ENCODE measurements around the gene MAB21L1. TPM values are rescaled to one million over a fixed set of nuclear protein-coding genes. Genes with fewer than 3 reads are reported as not detected.
A peak's percentile ranks its signal among the peaks of the same experiment; 100 is the strongest.

The MAB21L1 gene
- total and polyA plus RNA-seq, 3 donors from 2014 or later, result 0.09 TPM; not detected in 2

DNA sequence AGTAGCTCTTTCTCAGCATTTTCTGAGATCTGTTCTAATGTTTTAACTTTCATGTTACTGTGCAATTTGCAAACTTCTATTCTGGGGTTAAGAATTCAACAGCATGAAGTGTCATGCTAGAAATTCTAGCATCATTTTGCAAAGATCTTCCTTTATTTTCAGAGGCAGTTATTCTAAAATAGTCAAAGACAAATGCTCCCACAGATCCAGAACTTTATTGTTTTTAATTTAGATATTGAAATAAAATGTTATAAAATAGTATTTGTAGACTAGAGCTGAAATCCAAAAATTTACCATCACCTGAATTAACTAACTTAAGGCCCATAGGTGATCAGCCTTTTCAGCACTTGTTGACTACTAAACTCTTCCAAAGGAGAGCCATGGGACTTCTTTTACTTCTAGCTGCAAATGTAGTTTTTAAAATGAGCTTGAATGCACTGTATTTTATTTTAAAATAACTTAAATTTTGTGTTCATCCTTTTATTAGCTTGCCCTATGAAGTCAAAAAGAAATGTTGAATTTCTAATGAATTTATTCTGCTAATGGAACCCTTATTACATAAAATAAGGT lies 3.2 kb downstream of the MAB21L1 start:
- Histone ChIP-seq H3K4me1 (no peaks in the 10 kb centered on the region), H3K4me3 (no peak overlapping the region), H3K27me3 (no peaks in the 10 kb centered on the region), H3K9me3 (no peaks in the 10 kb centered on the region), H3K27ac (no peak overlapping the region), H3K36me3 (ENCODE audit: low read depth, missing control alignments) (no peaks in the 10 kb centered on the region)
- intact Hi-C loops (cut with DNase I; ENCODE audit: low total_unique reads), result no loop called here
- TF ChIP-seq POLR2A (IDR thresholded peaks at IDR 0.05), result no peak
- TF ChIP-seq, protein P1, sequence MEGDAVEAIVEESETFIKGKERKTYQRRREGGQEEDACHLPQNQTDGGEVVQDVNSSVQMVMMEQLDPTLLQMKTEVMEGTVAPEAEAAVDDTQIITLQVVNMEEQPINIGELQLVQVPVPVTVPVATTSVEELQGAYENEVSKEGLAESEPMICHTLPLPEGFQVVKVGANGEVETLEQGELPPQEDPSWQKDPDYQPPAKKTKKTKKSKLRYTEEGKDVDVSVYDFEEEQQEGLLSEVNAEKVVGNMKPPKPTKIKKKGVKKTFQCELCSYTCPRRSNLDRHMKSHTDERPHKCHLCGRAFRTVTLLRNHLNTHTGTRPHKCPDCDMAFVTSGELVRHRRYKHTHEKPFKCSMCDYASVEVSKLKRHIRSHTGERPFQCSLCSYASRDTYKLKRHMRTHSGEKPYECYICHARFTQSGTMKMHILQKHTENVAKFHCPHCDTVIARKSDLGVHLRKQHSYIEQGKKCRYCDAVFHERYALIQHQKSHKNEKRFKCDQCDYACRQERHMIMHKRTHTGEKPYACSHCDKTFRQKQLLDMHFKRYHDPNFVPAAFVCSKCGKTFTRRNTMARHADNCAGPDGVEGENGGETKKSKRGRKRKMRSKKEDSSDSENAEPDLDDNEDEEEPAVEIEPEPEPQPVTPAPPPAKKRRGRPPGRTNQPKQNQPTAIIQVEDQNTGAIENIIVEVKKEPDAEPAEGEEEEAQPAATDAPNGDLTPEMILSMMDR (IDR thresholded peaks at IDR 0.05), result no peak
- DNase-seq, result no peak

GRCh38 chr13:35472323-35472881 lies 4.1 kb downstream of the MAB21L1 start:
- TF ChIP-seq POLR2A (IDR thresholded peaks at IDR 0.05), result no peak
- TF ChIP-seq, protein P1 (IDR thresholded peaks at IDR 0.05), result no peak
- Histone ChIP-seq H3K4me1 (no peaks in the 10 kb centered on the region), H3K27ac (no peak overlapping the region), H3K9me3 (no peaks in the 10 kb centered on the region), H3K27me3 (no peaks in the 10 kb centered on the region), H3K4me3 (no peak overlapping the region), H3K36me3 (ENCODE audit: low read depth, missing control alignments) (no peaks in the 10 kb centered on the region)
- intact Hi-C loops (cut with DNase I; ENCODE audit: low total_unique reads), result no loop called here
- DNase-seq, result no peak
- 65 to 69% methylated on average over 7 of the region's 7 CpGs for WGBS, 2 donors

DNA sequence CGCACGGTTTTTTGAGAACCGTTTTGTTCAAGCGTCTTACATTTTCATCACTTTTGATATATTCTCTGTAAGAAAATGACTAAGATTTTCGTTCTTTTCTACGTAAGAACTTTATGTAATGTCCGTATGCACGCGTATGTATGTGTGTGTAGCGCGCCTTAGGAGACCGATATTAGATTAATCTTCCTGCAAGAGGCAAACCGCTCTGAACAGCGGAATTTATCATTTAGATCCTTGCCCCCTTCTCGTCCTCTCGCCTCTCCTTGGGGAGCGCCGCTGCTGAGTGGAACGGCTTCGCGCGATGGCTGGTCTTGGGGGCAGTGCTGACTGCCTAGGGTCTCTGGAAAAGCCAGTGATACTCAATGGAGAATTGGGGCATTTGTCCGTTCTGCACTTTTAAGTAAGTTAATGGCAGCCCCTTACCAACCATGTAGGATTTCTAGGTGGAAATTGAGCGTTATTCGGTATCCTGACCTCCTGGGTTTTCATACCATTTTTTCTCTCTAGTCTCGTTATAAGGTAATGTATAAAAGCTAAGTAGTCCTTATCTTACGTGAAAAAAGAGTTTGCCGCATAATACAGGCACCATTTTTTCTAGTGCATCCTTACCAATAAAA lies 4.7 kb downstream of the MAB21L1 start:
- Histone ChIP-seq H3K27me3 (no peaks in the 10 kb centered on the region), H3K36me3 (ENCODE audit: low read depth, missing control alignments) (no peaks in the 10 kb centered on the region), H3K4me1 (no peaks in the 10 kb centered on the region), H3K27ac (no peak overlapping the region), H3K4me3 (no peak overlapping the region), H3K9me3 (no peaks in the 10 kb centered on the region)
- TF ChIP-seq POLR2A (IDR thresholded peaks at IDR 0.05), result no peak
- TF ChIP-seq, protein P1 (IDR thresholded peaks at IDR 0.05), result no peak
- WGBS, 2 donors, result 54 to 57% methylated on average over 28 of the region's 28 CpGs
- no peak for DNase-seq
- intact Hi-C loops (cut with DNase I; ENCODE audit: low total_unique reads), result no loop called here

GRCh38 chr13:35470671-35471661 lies 5.5 kb downstream of the MAB21L1 start:
- DNase-seq, result no peak
- no peaks in the 10 kb centered on the region for H3K36me3 ChIP-seq (ENCODE audit: low read depth, missing control alignments)
- 17 to 23% methylated on average over 46 to 68 of the region's 68 CpGs for WGBS, 2 donors
- H3K27me3 ChIP-seq, result no peaks in the 10 kb centered on the region
- H3K4me3 ChIP-seq, result peak overlapping the region; percentile 24 to 27
- TF ChIP-seq, protein P1 (IDR thresholded peaks at IDR 0.05), result no peak
- TF ChIP-seq POLR2A (IDR thresholded peaks at IDR 0.05), result no peak
- H3K27ac ChIP-seq, result peak overlapping the region in 1 of 2 donors; percentile 32
- intact Hi-C loops (cut with DNase I; ENCODE audit: low total_unique reads), result no loop called here
- H3K4me1 ChIP-seq, result no peaks in the 10 kb centered on the region
- no peaks in the 10 kb centered on the region for H3K9me3 ChIP-seq
